NCI-H2196 (cell line): ENCODE measurements around the gene CDC42BPG.
"Not testable (repeated sequence)": the region's sequence is repeated elsewhere in the genome, so short reads cannot be mapped to it uniquely, and the experiment has no call there.

Experiments
- DNase-seq: peaks from one replicate; lab custom pipeline; 2025; ENCODE audit not compliant: unreplicated experiment; lab: John Stamatoyannopoulos, UW

CDC42BPG gene

GRCh38 chr11:64849598-64850356 lies 5.3 kb upstream of the CDC42BPG start:
- DNase-seq: no peak

DNA sequence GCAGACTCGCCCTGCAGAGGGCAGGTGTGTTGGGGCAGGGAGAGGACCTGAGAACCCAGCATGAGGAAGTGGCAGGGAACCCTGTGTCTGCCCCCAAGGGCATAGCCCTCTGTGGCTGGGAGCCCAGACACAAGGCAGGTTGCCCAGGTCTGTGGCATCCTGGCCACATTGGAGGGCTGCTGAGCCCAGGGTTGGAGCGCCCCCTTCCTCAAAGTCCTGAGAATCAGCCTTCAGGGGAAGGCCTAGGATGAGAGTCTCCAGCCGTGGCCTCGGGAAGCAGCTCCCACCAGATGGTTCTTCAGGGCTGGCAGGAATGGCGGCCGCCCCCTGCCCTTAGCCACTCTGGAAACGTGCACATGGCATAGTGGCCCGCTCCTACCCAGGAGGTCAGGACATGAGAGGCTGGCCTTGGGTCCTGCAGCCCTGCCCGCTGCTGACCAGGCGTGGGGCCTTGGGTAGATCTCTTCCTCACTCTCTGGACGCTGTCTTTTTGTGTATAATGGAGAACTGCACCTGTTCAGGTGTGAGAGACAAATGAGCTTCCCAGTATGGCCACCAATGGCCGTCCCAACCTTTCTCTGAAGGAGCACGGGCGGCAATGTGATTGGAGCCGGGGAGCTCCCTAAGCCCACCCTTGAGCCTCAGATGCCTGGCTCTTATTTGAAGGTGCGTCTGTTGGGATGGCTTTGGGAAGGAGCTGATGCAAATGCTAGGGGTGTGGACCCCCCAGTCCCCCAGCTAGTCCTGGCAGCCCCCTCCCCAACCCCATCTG lies 4.6 kb upstream of the CDC42BPG start:
- DNase-seq: peak; percentile 80

GRCh38 chr11:64848214-64848825 lies 3.9 kb upstream of the CDC42BPG start:
- DNase-seq: no peak

- DNase-seq: peak; percentile 98
Measured at GRCh38 chr11:64846998-64847666, 2.7 kb upstream of the CDC42BPG start.

DNA sequence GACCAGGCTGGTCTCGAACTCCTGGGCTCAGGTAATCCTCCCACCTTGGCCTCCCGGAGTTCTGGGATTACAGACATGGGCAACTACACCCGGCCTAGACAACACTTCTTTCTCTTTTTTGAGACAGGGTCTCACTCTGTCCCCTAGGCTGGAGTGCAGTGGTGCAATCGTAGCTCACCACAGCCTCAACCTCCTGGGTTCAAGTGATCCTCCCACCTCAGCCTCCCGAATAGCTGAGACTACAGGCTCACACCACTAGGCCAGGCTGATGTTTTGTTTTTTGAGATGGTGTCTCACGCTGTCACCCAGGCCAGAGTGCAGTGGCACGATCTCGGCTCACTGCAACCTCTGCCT lies 1.3 kb upstream of the CDC42BPG start:
- not testable (repeated sequence) for DNase-seq

- DNase-seq: no peak
Measured at GRCh38 chr11:64845129-64845775, 799 bp upstream of the CDC42BPG start.

- DNase-seq: no peak
Measured at GRCh38 chr11:64843686-64844329, 645 bp downstream of the CDC42BPG start.

- DNase-seq: no peak
Measured at GRCh38 chr11:64842851-64843685, 1.4 kb downstream of the CDC42BPG start.

GRCh38 chr11:64842366-64842759 lies 2.1 kb downstream of the CDC42BPG start:
- DNase-seq: no peak

- DNase-seq: no peak
Measured at GRCh38 chr11:64841592-64842365, 2.7 kb downstream of the CDC42BPG start.

- DNase-seq: no peak
Measured at GRCh38 chr11:64839887-64840782, 4.3 kb downstream of the CDC42BPG start.

GRCh38 chr11:64839335-64839734 lies 5.1 kb downstream of the CDC42BPG start:
- DNase-seq: no peak

DNA sequence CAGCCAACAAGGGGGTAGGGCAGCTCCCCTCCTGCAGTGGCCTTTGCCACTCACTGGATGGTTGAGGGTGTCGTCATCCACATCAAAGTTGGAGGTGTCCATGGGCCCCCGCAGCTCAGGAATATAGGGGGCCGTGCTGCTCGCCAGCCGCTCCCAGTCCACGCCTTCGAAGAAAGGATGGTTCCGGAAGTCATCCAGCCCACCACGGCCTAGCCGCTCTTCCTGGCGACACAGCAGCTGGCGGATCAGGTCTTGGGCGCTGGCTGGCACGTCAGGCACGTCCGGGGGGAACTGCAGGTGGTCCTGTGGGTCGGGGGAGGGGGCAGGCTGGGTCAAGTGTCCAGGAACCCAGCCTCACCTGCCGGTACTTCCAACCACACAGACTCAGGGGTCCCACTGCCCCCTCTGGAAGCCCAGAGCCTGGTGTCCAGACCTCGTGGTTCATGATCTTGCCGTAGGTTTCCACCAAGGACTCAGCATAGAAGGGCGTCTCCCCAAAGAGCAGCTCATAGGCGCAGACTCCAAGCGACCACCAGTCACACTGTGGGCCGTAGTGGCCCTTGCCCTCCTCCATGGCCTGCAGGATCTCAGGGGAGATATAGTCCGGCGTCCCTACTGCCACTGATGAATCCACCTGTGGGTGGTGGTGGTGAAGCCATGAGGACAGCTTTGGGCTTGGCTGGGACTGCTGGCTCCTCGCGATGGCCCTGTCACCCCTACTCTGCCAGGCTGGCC lies 5.7 kb downstream of the CDC42BPG start:
- DNase-seq: no peak

GRCh38 chr11:64837887-64838351 lies 6.5 kb downstream of the CDC42BPG start:
- DNase-seq: no peak

- DNase-seq: no peak
Measured at GRCh38 chr11:64836448-64837072, 7.9 kb downstream of the CDC42BPG start.

GRCh38 chr11:64835616-64836447 lies 8.6 kb downstream of the CDC42BPG start:
- DNase-seq: no peak
